HepG2 (cell line): ENCODE measurements around the gene HELZ. TPM values are rescaled to one million over a fixed set of nuclear protein-coding genes. Genes with fewer than 3 reads are reported as not detected.
A peak's percentile ranks its signal among the peaks of the same experiment; 100 is the strongest.

Experiments used
- RFX3 ChIP-seq: IDR thresholded peaks from 2 replicates; pipeline ENCODE4 v1.6.1; 2016; ENCODE audit warnings: missing biosample characterization, missing genetic modification reagents
- SOX5 ChIP-seq: IDR thresholded peaks from 2 replicates; pipeline ENCODE4 v1.6.1; 2016; ENCODE audit warnings: borderline replicate concordance
- ZNF569 ChIP-seq: sonication (generic); formaldehyde crosslinking; IDR thresholded peaks from 2 replicates; pipeline ENCODE4 v1.5.0; 2020; ENCODE audit warnings: mild to moderate bottlenecking, missing genetic modification reagents, moderate library complexity, borderline replicate concordance
- polyA plus RNA-seq, 8 experiments: library from polyadenylated mRNA; depleted of rRNA in 3 of 8; stranded (reverse) in 7 of 8; unstranded in 1 of 8; fragments of >200 nt; fragmentation: Illumina TruSeq in 4 of 8; extraction: Trizol in 4 of 8; gene quantifications; 2 replicates each; pipeline versions ENCODE4 v1.2.1 to v1.2.3, GENCODE V29; 2011 to 2016; ENCODE audit warnings: low read depth in 4 of 8, missing spikeins in 1 of 8, mixed read lengths in 1 of 8; ENCODE audit not compliant: insufficient read depth in 1 of 8
- total RNA-seq, 5 experiments: library from RNA; depleted of rRNA; stranded (reverse); fragments of >200 nt; fragmentation: Illumina TruSeq; extraction: Trizol; gene quantifications; 2 replicates each; pipeline ENCODE4 v1.2.3, GENCODE V29; 2016; ENCODE audit warnings: low read depth in 1 of 5
- TF ChIP-seq, protein P1 (sequence below): sonication (generic); formaldehyde crosslinking; IDR thresholded peaks from 2 replicates; pipeline ENCODE4 v1.4.0; 2020; ENCODE audit warnings: mild to moderate bottlenecking, missing genetic modification reagents
- TF ChIP-seq, protein P2 (sequence below): sonication (generic); formaldehyde crosslinking; IDR thresholded peaks from 2 replicates; pipeline ENCODE4 v1.4.0; 2020; ENCODE audit warnings: missing genetic modification reagents, borderline replicate concordance
- TF ChIP-seq, protein P3 (sequence below): sonication (generic); formaldehyde crosslinking; IDR thresholded peaks from 2 replicates; pipeline ENCODE4 v1.4.0; 2020; ENCODE audit warnings: missing genetic modification reagents, mild to moderate bottlenecking, borderline replicate concordance
- TF ChIP-seq, protein P4 (sequence below): IDR thresholded peaks from 2 replicates; pipeline ENCODE4 v1.6.1; 2016; ENCODE audit warnings: low read depth, borderline replicate concordance
- TF ChIP-seq, protein P5 (sequence below): sonication (generic); formaldehyde crosslinking; IDR thresholded peaks from 2 replicates; pipeline ENCODE4 v1.8.0; 2022; ENCODE audit warnings: mild to moderate bottlenecking, missing genetic modification reagents, moderate library complexity
- TF ChIP-seq, protein P6 (sequence below): sonication (generic); formaldehyde crosslinking; IDR thresholded peaks from 2 replicates; pipeline ENCODE4 v1.4.0; 2020; ENCODE audit warnings: mild to moderate bottlenecking, missing genetic modification reagents, borderline replicate concordance

Gene HELZ
- total and polyA plus RNA-seq, 2 of the 13 experiments (the other 11 are each of a cell fraction or from before 2014, with no cell fraction given) = 35.3 to 52.4 TPM

DNA sequence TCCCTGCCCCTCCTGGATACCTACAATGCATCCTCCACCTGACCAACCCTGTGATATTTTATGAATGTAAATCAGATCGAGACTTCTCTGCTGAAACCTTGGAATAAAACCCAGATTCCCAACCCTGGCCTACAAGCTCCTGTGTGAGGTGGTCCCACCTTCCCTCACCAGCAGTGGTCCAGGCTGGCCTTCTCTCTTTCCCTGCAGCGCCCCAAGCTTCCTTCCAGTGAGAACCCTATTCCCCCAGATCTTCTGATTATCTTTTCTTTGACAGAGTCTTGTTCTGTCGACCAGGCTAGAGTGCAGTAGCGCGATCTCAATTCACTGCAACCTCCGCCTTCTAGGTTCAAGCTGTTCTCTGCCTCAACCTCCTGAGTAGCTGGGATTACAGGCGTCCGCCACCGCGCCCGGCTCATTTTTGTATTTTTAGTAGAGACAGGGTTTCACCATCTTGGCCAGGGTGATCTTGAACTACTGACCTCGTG, 2.5 kb upstream of the HELZ start (continued):
- TF ChIP-seq, protein P1, sequence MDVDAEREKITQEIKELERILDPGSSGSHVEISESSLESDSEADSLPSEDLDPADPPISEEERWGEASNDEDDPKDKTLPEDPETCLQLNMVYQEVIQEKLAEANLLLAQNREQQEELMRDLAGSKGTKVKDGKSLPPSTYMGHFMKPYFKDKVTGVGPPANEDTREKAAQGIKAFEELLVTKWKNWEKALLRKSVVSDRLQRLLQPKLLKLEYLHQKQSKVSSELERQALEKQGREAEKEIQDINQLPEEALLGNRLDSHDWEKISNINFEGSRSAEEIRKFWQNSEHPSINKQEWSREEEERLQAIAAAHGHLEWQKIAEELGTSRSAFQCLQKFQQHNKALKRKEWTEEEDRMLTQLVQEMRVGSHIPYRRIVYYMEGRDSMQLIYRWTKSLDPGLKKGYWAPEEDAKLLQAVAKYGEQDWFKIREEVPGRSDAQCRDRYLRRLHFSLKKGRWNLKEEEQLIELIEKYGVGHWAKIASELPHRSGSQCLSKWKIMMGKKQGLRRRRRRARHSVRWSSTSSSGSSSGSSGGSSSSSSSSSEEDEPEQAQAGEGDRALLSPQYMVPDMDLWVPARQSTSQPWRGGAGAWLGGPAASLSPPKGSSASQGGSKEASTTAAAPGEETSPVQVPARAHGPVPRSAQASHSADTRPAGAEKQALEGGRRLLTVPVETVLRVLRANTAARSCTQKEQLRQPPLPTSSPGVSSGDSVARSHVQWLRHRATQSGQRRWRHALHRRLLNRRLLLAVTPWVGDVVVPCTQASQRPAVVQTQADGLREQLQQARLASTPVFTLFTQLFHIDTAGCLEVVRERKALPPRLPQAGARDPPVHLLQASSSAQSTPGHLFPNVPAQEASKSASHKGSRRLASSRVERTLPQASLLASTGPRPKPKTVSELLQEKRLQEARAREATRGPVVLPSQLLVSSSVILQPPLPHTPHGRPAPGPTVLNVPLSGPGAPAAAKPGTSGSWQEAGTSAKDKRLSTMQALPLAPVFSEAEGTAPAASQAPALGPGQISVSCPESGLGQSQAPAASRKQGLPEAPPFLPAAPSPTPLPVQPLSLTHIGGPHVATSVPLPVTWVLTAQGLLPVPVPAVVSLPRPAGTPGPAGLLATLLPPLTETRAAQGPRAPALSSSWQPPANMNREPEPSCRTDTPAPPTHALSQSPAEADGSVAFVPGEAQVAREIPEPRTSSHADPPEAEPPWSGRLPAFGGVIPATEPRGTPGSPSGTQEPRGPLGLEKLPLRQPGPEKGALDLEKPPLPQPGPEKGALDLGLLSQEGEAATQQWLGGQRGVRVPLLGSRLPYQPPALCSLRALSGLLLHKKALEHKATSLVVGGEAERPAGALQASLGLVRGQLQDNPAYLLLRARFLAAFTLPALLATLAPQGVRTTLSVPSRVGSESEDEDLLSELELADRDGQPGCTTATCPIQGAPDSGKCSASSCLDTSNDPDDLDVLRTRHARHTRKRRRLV (CRISPR knock-in tag) = no peak
- no peak for TF ChIP-seq RFX3 (CRISPR knock-in tag)
- TF ChIP-seq, protein P2, sequence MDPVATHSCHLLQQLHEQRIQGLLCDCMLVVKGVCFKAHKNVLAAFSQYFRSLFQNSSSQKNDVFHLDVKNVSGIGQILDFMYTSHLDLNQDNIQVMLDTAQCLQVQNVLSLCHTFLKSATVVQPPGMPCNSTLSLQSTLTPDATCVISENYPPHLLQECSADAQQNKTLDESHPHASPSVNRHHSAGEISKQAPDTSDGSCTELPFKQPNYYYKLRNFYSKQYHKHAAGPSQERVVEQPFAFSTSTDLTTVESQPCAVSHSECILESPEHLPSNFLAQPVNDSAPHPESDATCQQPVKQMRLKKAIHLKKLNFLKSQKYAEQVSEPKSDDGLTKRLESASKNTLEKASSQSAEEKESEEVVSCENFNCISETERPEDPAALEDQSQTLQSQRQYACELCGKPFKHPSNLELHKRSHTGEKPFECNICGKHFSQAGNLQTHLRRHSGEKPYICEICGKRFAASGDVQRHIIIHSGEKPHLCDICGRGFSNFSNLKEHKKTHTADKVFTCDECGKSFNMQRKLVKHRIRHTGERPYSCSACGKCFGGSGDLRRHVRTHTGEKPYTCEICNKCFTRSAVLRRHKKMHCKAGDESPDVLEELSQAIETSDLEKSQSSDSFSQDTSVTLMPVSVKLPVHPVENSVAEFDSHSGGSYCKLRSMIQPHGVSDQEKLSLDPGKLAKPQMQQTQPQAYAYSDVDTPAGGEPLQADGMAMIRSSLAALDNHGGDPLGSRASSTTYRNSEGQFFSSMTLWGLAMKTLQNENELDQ = no peak
- TF ChIP-seq, protein P3, sequence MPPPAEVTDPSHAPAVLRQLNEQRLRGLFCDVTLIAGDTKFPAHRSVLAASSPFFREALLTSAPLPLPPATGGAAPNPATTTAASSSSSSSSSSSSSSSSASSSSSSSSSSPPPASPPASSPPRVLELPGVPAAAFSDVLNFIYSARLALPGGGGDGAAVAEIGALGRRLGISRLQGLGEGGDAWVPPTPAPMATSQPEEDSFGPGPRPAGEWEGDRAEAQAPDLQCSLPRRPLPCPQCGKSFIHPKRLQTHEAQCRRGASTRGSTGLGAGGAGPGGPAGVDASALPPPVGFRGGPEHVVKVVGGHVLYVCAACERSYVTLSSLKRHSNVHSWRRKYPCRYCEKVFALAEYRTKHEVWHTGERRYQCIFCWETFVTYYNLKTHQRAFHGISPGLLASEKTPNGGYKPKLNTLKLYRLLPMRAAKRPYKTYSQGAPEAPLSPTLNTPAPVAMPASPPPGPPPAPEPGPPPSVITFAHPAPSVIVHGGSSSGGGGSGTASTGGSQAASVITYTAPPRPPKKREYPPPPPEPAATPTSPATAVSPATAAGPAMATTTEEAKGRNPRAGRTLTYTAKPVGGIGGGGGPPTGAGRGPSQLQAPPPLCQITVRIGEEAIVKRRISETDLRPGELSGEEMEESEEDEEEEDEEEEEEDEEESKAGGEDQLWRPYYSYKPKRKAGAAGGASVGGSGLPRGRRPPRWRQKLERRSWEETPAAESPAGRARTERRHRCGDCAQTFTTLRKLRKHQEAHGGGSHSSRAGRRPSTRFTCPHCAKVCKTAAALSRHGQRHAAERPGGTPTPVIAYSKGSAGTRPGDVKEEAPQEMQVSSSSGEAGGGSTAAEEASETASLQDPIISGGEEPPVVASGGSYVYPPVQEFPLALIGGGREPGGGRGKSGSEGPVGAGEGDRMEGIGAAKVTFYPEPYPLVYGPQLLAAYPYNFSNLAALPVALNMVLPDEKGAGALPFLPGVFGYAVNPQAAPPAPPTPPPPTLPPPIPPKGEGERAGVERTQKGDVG = 0 out of 2 replicates have a peak, but pooled peaks have one; percentile 21
- TF ChIP-seq ZNF569 (CRISPR knock-in tag) = 0 out of 2 replicates have a peak, but pooled peaks have one; percentile 18
- TF ChIP-seq, protein P4, sequence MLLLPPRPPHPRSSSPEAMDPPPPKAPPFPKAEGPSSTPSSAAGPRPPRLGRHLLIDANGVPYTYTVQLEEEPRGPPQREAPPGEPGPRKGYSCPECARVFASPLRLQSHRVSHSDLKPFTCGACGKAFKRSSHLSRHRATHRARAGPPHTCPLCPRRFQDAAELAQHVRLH (CRISPR knock-in tag) = no peak
- TF ChIP-seq, protein P5, sequence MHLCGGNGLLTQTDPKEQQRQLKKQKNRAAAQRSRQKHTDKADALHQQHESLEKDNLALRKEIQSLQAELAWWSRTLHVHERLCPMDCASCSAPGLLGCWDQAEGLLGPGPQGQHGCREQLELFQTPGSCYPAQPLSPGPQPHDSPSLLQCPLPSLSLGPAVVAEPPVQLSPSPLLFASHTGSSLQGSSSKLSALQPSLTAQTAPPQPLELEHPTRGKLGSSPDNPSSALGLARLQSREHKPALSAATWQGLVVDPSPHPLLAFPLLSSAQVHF (CRISPR knock-in tag) = no peak
- TF ChIP-seq SOX5 (CRISPR knock-in tag) = no peak
- TF ChIP-seq, protein P6, sequence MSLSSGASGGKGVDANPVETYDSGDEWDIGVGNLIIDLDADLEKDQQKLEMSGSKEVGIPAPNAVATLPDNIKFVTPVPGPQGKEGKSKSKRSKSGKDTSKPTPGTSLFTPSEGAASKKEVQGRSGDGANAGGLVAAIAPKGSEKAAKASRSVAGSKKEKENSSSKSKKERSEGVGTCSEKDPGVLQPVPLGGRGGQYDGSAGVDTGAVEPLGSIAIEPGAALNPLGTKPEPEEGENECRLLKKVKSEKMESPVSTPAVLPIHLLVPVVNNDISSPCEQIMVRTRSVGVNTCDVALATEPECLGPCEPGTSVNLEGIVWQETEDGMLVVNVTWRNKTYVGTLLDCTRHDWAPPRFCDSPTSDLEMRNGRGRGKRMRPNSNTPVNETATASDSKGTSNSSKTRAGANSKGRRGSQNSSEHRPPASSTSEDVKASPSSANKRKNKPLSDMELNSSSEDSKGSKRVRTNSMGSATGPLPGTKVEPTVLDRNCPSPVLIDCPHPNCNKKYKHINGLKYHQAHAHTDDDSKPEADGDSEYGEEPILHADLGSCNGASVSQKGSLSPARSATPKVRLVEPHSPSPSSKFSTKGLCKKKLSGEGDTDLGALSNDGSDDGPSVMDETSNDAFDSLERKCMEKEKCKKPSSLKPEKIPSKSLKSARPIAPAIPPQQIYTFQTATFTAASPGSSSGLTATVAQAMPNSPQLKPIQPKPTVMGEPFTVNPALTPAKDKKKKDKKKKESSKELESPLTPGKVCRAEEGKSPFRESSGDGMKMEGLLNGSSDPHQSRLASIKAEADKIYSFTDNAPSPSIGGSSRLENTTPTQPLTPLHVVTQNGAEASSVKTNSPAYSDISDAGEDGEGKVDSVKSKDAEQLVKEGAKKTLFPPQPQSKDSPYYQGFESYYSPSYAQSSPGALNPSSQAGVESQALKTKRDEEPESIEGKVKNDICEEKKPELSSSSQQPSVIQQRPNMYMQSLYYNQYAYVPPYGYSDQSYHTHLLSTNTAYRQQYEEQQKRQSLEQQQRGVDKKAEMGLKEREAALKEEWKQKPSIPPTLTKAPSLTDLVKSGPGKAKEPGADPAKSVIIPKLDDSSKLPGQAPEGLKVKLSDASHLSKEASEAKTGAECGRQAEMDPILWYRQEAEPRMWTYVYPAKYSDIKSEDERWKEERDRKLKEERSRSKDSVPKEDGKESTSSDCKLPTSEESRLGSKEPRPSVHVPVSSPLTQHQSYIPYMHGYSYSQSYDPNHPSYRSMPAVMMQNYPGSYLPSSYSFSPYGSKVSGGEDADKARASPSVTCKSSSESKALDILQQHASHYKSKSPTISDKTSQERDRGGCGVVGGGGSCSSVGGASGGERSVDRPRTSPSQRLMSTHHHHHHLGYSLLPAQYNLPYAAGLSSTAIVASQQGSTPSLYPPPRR (CRISPR knock-in tag) = no peak
